ENCODE results near the gene PPP6R2.
"Not testable (repeated sequence)": the region's sequence is repeated elsewhere in the genome, so short reads cannot be mapped to it uniquely, and the experiment has no call there.

PPP6R2 gene

GRCh38 chr22:50422046-50422445, 78.9 kb downstream of the PPP6R2 start:
- H3K4me3 ChIP-seq (ENCODE audit: low read depth, low read length), result no peak overlapping the region
- TF ChIP-seq CTCF (IDR thresholded peaks at IDR 0.05; ENCODE audit: low read depth, low read length), result no peak
- no peaks in the 10 kb centered on the region for H3K27me3 ChIP-seq (ENCODE audit: insufficient read depth, low read depth, severe bottlenecking)
- no peak for DNase-seq
- no peaks in the 10 kb centered on the region for H3K9me3 ChIP-seq (ENCODE audit: severe bottlenecking)
- H3K36me3 ChIP-seq, result peaks cover 69% of the 10 kb centered on the region
- H3K27ac ChIP-seq, result no peak overlapping the region

- peaks cover 70% of the 10 kb centered on the region for H3K36me3 ChIP-seq
- H3K9me3 ChIP-seq (ENCODE audit: severe bottlenecking), result no peaks in the 10 kb centered on the region
- TF ChIP-seq CTCF (IDR thresholded peaks at IDR 0.05; ENCODE audit: low read depth, low read length), result no peak
- H3K4me3 ChIP-seq (ENCODE audit: low read depth, low read length), result no peak overlapping the region
- no peaks in the 10 kb centered on the region for H3K27me3 ChIP-seq (ENCODE audit: insufficient read depth, low read depth, severe bottlenecking)
- no peak overlapping the region for H3K27ac ChIP-seq
- DNase-seq, result no peak
These were observed 80.1 kb downstream of the PPP6R2 start for GRCh38 chr22:50422961-50423815.

- DNase-seq, result no peak
- no peak overlapping the region for H3K27ac ChIP-seq
- H3K9me3 ChIP-seq (ENCODE audit: severe bottlenecking), result no peaks in the 10 kb centered on the region
- peaks cover 69% of the 10 kb centered on the region for H3K36me3 ChIP-seq
- TF ChIP-seq CTCF (IDR thresholded peaks at IDR 0.05; ENCODE audit: low read depth, low read length), result no peak
- H3K4me3 ChIP-seq (ENCODE audit: low read depth, low read length), result no peak overlapping the region
- no peaks in the 10 kb centered on the region for H3K27me3 ChIP-seq (ENCODE audit: insufficient read depth, low read depth, severe bottlenecking)
These were observed 80.8 kb downstream of the PPP6R2 start for GRCh38 chr22:50423956-50424355.

- no peak for TF ChIP-seq CTCF (IDR thresholded peaks at IDR 0.05; ENCODE audit: low read depth, low read length)
- Histone ChIP-seq H3K27me3 (ENCODE audit: insufficient read depth, low read depth, severe bottlenecking) (no peaks in the 10 kb centered on the region), H3K36me3 (peaks cover 64% of the 10 kb centered on the region)
These were observed 82.2 kb downstream of the PPP6R2 start for GRCh38 chr22:50425179-50425916.

GRCh38 chr22:50432131-50432876, 89.2 kb downstream of the PPP6R2 start:
- H3K9me3 ChIP-seq (ENCODE audit: severe bottlenecking), result no peaks in the 10 kb centered on the region
- H3K4me3 ChIP-seq (ENCODE audit: low read depth, low read length), result no peak overlapping the region
- H3K27me3 ChIP-seq (ENCODE audit: insufficient read depth, low read depth, severe bottlenecking), result no peaks in the 10 kb centered on the region
- H3K27ac ChIP-seq, result no peak overlapping the region
- peaks cover 45% of the 10 kb centered on the region for H3K36me3 ChIP-seq
- no peak for DNase-seq
- TF ChIP-seq CTCF (IDR thresholded peaks at IDR 0.05; ENCODE audit: low read depth, low read length), result no peak

More at GRCh38 chr22:50425179-50425916, 82.2 kb downstream of the PPP6R2 start:
- H3K4me3 ChIP-seq (ENCODE audit: low read depth, low read length), result no peak overlapping the region
- DNase-seq, result no peak
- H3K27ac ChIP-seq, result no peak overlapping the region
- H3K9me3 ChIP-seq (ENCODE audit: severe bottlenecking), result no peaks in the 10 kb centered on the region

- not testable (repeated sequence) for H3K27me3 ChIP-seq (ENCODE audit: insufficient read depth, low read depth, severe bottlenecking); H3K4me3 ChIP-seq (ENCODE audit: low read depth, low read length); H3K27ac ChIP-seq; DNase-seq; H3K9me3 ChIP-seq (ENCODE audit: severe bottlenecking)
- H3K36me3 ChIP-seq, result peaks cover 38% of the 10 kb centered on the region
These were observed 89.9 kb downstream of the PPP6R2 start for GRCh38 chr22:50432877-50433510.

All from WERI-Rb-1 (cell line).